Stimulated activated naive CD8-positive, alpha-beta T cell treated with anti-CD3 and anti-CD28 coated beads, Interleukin-15, Interleukin-2, amounts not matched to agents 100 ng/mL and 50 ng/mL, for 24 hours (primary cell): ENCODE measurements around the gene MMP21.

Source experiments
- H3K27ac Mint-ChIP-seq: one replicate; pipeline ENCODE4 v1.8.0; 2021; ENCODE audit warnings: mild to moderate bottlenecking, mixed read lengths
- H3K27me3 Mint-ChIP-seq: one replicate; pipeline ENCODE4 v1.8.0; 2021; ENCODE audit warnings: mixed read lengths
- H3K36me3 Mint-ChIP-seq: one replicate; pipeline ENCODE4 v1.8.0; 2021; ENCODE audit warnings: low read depth, mixed read lengths
- H3K4me1 Mint-ChIP-seq: one replicate; pipeline ENCODE4 v1.8.0; 2021; ENCODE audit warnings: low read depth, mixed read lengths
- H3K4me3 Mint-ChIP-seq: one replicate; pipeline ENCODE4 v1.8.0; 2021; ENCODE audit warnings: mild to moderate bottlenecking, mixed read lengths
- H3K9me3 Mint-ChIP-seq: one replicate; pipeline ENCODE4 v1.8.0; 2021; ENCODE audit warnings: mixed read lengths

Gene MMP21, protein sequence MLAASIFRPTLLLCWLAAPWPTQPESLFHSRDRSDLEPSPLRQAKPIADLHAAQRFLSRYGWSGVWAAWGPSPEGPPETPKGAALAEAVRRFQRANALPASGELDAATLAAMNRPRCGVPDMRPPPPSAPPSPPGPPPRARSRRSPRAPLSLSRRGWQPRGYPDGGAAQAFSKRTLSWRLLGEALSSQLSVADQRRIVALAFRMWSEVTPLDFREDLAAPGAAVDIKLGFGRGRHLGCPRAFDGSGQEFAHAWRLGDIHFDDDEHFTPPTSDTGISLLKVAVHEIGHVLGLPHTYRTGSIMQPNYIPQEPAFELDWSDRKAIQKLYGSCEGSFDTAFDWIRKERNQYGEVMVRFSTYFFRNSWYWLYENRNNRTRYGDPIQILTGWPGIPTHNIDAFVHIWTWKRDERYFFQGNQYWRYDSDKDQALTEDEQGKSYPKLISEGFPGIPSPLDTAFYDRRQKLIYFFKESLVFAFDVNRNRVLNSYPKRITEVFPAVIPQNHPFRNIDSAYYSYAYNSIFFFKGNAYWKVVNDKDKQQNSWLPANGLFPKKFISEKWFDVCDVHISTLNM

GRCh38 chr10:125775491-125776106 lies at the start of gene MMP21:
TSS of gene MMP21 (minus strand) at chr10:125775821. CDS start at chr10:125775821, 0 bp downstream.
- Mint-ChIP-seq H3K27me3 (no peaks in the 10 kb centered on the region), H3K27ac (no peak within 1 kb of the TSS), H3K9me3 (no peaks in the 10 kb centered on the region), H3K4me3 (no peak within 1 kb of the TSS), H3K4me1 (no peaks in the 10 kb centered on the region), H3K36me3 (no peaks in the 10 kb centered on the region)

- Mint-ChIP-seq H3K27ac (no peak overlapping the region), H3K27me3 (no peaks in the 10 kb centered on the region), H3K4me3 (no peak overlapping the region), H3K4me1 (peaks cover 44% of the 10 kb centered on the region), H3K9me3 (no peaks in the 10 kb centered on the region), H3K36me3 (peaks cover 41% of the 10 kb centered on the region)
Observed at GRCh38 chr10:125824736-125825135, 49.1 kb upstream of the MMP21 start.

DNA sequence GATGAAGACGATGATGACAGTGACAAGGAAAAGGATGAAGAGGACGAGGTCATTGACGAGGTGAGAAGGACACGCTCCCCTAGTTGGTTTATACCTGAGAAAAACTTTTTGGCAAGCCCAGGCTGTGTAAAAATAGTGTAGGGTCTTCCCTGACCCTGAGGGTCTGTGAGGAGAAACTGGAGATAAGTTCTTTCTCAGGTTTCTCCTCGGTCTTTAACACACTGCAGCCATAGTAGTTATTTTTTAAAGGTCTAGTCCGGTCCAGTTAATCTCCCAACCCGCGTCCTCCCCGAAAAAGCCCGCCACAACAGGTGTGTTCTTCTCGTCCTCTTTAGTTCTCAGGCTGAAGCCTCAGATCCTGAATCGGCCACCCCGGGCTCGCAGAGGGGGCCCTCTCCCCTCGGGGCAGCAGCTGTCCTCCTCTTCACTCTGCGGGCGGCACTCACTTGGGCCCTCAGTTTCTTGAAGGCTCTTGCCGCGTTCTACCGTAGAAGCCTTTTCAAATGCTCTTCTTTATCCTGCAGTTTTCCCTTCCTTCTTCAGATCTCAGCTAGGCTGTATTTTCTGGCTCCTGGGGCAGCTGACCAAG lies 48.1 kb upstream of the MMP21 start:
- Mint-ChIP-seq H3K36me3 (peaks cover 31% of the 10 kb centered on the region), H3K27me3 (no peaks in the 10 kb centered on the region), H3K4me3 (no peak overlapping the region), H3K9me3 (no peaks in the 10 kb centered on the region), H3K27ac (no peak overlapping the region), H3K4me1 (peaks cover 37% of the 10 kb centered on the region)

GRCh38 chr10:125822878-125823662 lies 47.4 kb upstream of the MMP21 start, which contains the start of the genes BCCIP and UROS:
TSS of gene BCCIP (plus strand) at chr10:125823546. CDS start at chr10:125823558, 12 bp downstream.
TSS of gene UROS (minus strand) at chr10:125823258. CDS start at chr10:125816499, 6,759 bp downstream.
- H3K9me3 Mint-ChIP-seq = no peaks in the 10 kb centered on the region
- H3K27ac Mint-ChIP-seq = peak within 1 kb of the TSS; percentile 89
- H3K4me1 Mint-ChIP-seq = peaks cover 33% of the 10 kb centered on the region
- H3K36me3 Mint-ChIP-seq = peaks cover 24% of the 10 kb centered on the region
- H3K4me3 Mint-ChIP-seq = no peak within 1 kb of the TSS
- H3K27me3 Mint-ChIP-seq = no peaks in the 10 kb centered on the region

DNA sequence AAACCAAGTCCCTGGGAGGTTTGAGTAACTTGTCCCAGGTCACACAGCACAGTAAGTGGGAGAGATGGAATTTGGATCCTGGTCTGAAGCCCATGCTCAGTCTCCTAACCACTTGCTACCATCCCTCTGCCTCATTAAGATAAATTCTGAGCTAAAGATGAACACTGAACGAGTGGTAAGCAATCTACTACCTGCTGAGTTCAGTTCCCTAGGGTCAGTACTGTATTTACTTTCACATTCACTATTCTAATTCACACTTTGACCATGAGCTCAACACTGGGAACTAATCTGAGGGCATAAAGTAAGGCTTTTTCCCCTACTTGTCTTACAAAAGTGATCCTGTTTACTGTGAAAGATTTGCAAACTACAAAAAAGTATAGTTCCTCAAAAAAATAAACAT lies 45.1 kb upstream of the MMP21 start:
- no peaks in the 10 kb centered on the region for H3K27me3 Mint-ChIP-seq
- H3K9me3 Mint-ChIP-seq = no peaks in the 10 kb centered on the region
- H3K4me3 Mint-ChIP-seq = no peak overlapping the region
- H3K36me3 Mint-ChIP-seq = peaks cover 3% of the 10 kb centered on the region
- H3K4me1 Mint-ChIP-seq = peaks cover 23% of the 10 kb centered on the region
- peak overlapping the region; percentile 68 for H3K27ac Mint-ChIP-seq

DNA sequence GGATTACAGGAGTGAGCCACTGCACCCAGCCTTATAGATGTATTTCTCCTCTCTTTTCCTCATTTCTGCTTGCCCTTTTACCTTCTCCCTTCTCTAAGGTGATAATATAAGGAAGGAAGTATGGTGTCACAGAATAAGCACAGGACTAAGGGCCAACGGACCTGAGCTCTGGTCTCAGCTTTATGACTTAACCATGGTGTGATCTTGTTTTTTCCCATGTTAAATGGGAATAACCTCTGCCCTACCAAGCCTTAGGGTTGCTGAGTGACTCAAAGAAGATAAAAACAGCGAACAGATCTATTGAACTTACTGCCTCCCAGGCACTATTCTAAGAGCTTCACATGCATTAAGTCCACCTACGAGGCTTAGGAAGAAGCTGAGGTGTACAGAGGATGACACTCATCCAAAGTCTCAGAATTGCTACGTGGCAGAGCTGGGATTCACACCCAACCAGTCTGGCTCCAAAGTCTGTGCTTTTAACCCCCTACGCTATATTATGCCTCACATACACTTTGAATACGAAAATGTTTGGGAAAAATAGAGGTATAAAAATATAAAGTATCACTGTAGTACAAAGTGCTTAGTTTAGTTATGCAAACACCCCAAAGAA lies 41.8 kb upstream of the MMP21 start:
- H3K27me3 Mint-ChIP-seq = no peaks in the 10 kb centered on the region
- peaks cover 27% of the 10 kb centered on the region for H3K36me3 Mint-ChIP-seq
- H3K4me1 Mint-ChIP-seq = peaks cover 23% of the 10 kb centered on the region
- no peak overlapping the region for H3K4me3 Mint-ChIP-seq
- no peak overlapping the region for H3K27ac Mint-ChIP-seq
- no peaks in the 10 kb centered on the region for H3K9me3 Mint-ChIP-seq

- H3K27ac Mint-ChIP-seq = no peak overlapping the region
- no peak overlapping the region for H3K4me3 Mint-ChIP-seq
- peaks cover 31% of the 10 kb centered on the region for H3K36me3 Mint-ChIP-seq
- no peaks in the 10 kb centered on the region for H3K27me3 Mint-ChIP-seq
- H3K4me1 Mint-ChIP-seq = peaks cover 16% of the 10 kb centered on the region
- H3K9me3 Mint-ChIP-seq = no peaks in the 10 kb centered on the region
Observed at GRCh38 chr10:125816548-125816947, 40.9 kb upstream of the MMP21 start.

DNA sequence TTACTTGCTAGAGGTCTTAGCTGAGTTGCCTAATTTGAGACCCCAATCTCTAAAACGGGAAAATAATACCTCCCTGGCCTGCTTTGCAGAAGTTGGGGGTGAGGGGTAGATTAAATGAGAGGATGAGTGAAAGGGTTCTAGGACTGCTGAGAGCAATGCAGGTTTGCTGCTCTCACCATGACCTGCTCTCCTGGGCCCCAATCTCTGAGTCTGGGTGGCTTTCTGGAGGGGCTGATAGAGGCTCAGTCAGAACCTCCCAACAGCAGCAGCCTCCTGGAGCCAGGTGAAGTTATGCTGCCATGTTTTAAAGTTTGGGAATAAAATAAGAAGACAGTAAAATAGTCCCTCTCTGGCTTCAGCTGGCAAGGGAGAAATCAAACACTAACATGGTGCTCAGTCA lies 40.1 kb upstream of the MMP21 start:
- Mint-ChIP-seq H3K9me3 (no peaks in the 10 kb centered on the region), H3K27ac (no peak overlapping the region), H3K4me1 (peaks cover 8% of the 10 kb centered on the region), H3K27me3 (no peaks in the 10 kb centered on the region), H3K36me3 (peaks cover 35% of the 10 kb centered on the region), H3K4me3 (no peak overlapping the region)

DNA sequence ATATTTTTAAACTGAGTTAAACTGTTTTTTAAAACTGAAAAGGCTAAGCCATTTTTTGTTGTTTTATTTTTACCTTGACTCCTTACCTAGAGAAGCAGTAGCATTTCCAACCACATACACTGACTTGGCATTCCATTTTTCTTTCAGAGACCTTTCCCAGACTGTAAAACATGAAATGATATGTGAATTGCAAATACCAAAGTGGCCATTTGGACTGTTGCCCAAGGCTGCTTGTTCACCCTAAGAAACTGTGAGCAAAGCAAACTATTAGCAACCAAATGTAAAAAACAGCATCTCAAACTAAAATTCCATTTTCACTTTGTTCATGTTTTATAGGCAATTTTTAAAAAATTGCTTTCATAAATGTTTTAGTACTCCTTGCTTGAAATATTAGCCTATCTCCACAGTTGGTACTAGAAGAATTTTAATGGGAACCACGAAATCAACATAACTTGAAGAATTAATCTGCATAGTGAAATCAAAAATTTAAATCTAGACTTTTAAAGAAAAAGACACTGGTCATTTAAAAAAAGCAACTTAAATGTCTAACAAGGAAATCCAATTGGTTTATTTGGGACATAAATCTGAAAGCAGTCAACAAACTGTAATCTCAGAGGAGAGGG lies 36.6 kb upstream of the MMP21 start:
- Mint-ChIP-seq H3K36me3 (peaks cover 45% of the 10 kb centered on the region), H3K9me3 (no peaks in the 10 kb centered on the region), H3K4me3 (no peak overlapping the region), H3K27me3 (no peaks in the 10 kb centered on the region), H3K4me1 (no peaks in the 10 kb centered on the region), H3K27ac (no peak overlapping the region)

DNA sequence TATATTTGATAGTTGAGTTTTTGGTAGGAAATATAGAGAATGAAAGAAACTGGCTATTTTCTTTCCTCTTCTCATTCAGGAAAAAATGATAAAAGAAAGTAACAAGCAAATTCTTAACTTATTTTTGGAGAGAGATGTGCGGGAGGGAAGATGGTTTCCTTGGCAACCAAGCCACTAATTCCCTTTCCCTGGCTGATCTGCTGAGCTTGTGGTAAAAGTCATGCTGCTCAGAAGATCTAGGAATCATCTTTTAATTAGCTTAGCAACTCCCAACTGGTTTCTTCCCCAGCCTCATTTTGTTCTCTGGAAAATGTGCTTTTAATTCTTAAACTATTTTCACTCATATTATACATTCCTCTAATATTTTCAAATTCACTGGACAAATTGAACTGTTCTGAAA lies 35.6 kb upstream of the MMP21 start:
- Mint-ChIP-seq H3K27ac (no peak overlapping the region), H3K4me1 (no peaks in the 10 kb centered on the region), H3K4me3 (no peak overlapping the region), H3K27me3 (no peaks in the 10 kb centered on the region), H3K9me3 (no peaks in the 10 kb centered on the region), H3K36me3 (peaks cover 47% of the 10 kb centered on the region)

DNA sequence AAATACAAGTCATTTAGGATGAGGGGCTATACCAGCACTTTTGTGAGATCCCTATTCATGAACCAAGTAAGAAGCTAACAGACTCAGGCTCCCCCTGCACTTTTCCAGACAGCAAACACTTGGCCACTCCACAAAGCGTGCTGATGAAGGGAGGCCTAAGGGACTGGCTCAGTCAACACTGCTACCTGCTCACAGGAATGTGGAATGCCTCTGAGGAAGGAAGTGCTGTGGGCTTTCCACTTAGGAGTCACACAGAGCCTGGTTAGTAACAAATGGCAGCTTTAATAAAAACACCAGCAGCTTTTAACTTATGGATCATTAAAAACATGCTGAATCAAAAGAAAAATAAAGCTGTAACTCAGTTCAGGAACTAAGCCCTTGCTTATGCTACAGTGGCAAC lies 32.4 kb upstream of the MMP21 start:
- H3K4me1 Mint-ChIP-seq = peaks cover 1% of the 10 kb centered on the region
- no peaks in the 10 kb centered on the region for H3K9me3 Mint-ChIP-seq
- H3K4me3 Mint-ChIP-seq = no peak overlapping the region
- peaks cover 39% of the 10 kb centered on the region for H3K36me3 Mint-ChIP-seq
- no peaks in the 10 kb centered on the region for H3K27me3 Mint-ChIP-seq
- no peak overlapping the region for H3K27ac Mint-ChIP-seq

- H3K9me3 Mint-ChIP-seq = no peaks in the 10 kb centered on the region
- H3K27me3 Mint-ChIP-seq = no peaks in the 10 kb centered on the region
- peaks cover 5% of the 10 kb centered on the region for H3K4me1 Mint-ChIP-seq
- H3K4me3 Mint-ChIP-seq = no peak overlapping the region
- H3K36me3 Mint-ChIP-seq = peaks cover 26% of the 10 kb centered on the region
- H3K27ac Mint-ChIP-seq = peak overlapping the region; percentile 31
Observed at GRCh38 chr10:125802739-125803138, 27.1 kb upstream of the MMP21 start.

DNA sequence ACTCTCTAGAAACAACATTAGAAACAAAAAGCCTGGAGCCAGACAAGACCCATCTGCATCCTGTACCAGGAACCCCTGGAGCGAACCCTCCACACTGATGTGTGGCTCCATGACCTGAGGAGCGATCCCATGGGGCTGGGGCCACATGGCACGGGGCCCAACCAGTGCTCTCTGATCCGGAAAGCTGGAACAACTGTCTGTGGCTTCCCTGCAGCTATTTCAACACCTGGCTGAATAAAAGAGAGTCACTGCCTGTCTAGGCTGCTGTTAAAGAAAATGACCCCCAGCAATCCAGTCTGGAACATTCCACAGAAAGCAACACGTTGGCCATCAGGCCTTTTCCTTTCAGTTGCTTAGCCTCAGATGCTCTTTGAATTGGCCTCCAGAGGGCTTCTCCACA lies 26.5 kb upstream of the MMP21 start:
- H3K27me3 Mint-ChIP-seq = no peaks in the 10 kb centered on the region
- H3K36me3 Mint-ChIP-seq = peaks cover 20% of the 10 kb centered on the region
- no peak overlapping the region for H3K4me3 Mint-ChIP-seq
- no peak overlapping the region for H3K27ac Mint-ChIP-seq
- no peaks in the 10 kb centered on the region for H3K9me3 Mint-ChIP-seq
- H3K4me1 Mint-ChIP-seq = peaks cover 5% of the 10 kb centered on the region

GRCh38 chr10:125801574-125801973 lies 26.0 kb upstream of the MMP21 start:
- Mint-ChIP-seq H3K9me3 (no peaks in the 10 kb centered on the region), H3K4me3 (no peak overlapping the region), H3K4me1 (peaks cover 5% of the 10 kb centered on the region), H3K27ac (no peak overlapping the region), H3K36me3 (peaks cover 20% of the 10 kb centered on the region), H3K27me3 (no peaks in the 10 kb centered on the region)
